GM21786 (cell line): ENCODE results near the gene DOCK9.

Source experiments
- ATAC-seq: cut with Tn5 transposase; IDR thresholded peaks from one replicate; pipeline ENCODE4 v1.9.1; 2021; ENCODE audit not compliant: unreplicated experiment

The DOCK9 gene

DNA sequence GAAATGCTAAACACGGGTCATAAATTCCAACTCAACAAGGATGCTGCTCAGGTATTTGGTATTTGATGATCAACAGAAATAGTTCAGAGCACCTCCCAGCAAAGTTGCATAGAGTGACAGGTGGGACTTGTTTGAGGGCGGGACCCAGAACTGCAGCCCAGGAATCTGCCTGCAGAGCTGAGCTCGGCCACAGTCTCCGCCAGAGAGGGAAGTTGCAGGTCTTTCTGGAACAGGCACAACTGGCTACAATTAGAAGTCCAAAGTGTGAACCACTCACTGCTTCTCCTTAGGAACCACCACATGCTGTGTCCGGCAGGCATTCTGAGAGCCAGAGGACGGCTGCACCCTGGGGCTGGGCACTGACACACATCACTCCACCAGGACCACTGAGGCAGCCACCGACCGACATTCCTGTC lies 226.5 kb downstream of the DOCK9 start:
- no peak for ATAC-seq

DNA sequence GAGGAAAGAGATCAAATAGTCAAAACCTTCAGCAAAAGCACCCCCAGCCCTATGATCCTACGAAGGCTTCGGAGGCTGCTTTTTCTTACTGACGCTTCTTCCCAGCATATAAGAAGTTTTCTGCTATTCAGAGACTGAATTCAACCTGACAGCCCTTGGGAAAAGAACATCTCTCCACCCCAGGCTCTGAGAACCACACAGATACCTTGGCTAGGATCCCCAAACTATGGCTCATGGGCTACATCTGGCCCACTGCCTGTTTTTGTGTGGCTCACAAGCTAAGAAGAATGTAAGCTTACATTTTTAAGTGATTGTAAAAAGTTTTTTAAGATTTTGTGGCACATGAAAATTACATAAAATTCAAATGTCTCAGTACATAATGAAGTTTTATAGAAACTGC lies 228.4 kb downstream of the DOCK9 start:
- ATAC-seq: no peak

DNA sequence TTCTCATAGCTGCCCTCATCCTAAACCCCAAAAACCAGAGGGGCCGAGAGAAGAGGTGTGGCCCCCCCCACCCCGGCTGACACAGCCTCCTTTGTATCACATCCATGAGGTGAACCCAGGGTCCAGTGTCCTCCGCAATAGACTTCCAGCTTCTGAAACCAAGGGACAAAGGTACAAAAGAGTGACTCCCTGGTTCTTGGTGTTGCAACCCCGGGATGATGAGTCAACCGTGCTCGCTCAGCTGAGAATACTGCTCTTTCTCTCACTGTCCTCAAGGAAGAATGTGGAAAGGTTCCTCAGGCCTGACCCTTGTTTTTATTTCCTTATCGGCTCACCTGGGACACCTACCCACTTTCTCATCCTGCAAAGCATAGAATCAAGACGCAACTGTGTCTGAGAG lies 230.9 kb downstream of the DOCK9 start:
- no peak for ATAC-seq
